ENCODE results near the gene CELSR1. TPM values are rescaled to one million over a fixed set of nuclear protein-coding genes. Genes with fewer than 3 reads are reported as not detected.

CELSR1 gene
- total and polyA plus RNA-seq, 2 of the 13 experiments (the other 11 are each of a cell fraction or from before 2014, with no cell fraction given): 0.78 to 1.8 TPM

- no peak for TF ChIP-seq DZIP1 (CRISPR knock-in tag; IDR thresholded peaks at IDR 0.05)
- no peak for TF ChIP-seq CENPBD1 (CRISPR knock-in tag; IDR thresholded peaks at IDR 0.05; ENCODE audit: borderline replicate concordance, low read depth)
- no peak for TF ChIP-seq RBFOX2 (IDR thresholded peaks at IDR 0.05; ENCODE audit: low read depth, low read length)
- TF ChIP-seq ZSCAN12 (CRISPR knock-in tag; IDR thresholded peaks at IDR 0.05): no peak
- TF ChIP-seq ZC3H13 (CRISPR knock-in tag; IDR thresholded peaks at IDR 0.05): no peak
- no peak for TF ChIP-seq TFAP4 (IDR thresholded peaks at IDR 0.05; ENCODE audit: borderline replicate concordance, low read depth)
- TF ChIP-seq ELF1 (CRISPR knock-in tag; IDR thresholded peaks at IDR 0.05): no peak
- TF ChIP-seq TARDBP (CRISPR knock-in tag; IDR thresholded peaks at IDR 0.05): peak; percentile 55; the same call in 1 of the 2 replicates
- TF ChIP-seq CTCF (CRISPR knock-in tag; IDR thresholded peaks at IDR 0.05): peak; percentile 100
- TF ChIP-seq ZEB1 (IDR thresholded peaks at IDR 0.05; ENCODE audit: insufficient replicate concordance, low read depth): no peak
- no peak for TF ChIP-seq BCL3 (CRISPR knock-in tag; IDR thresholded peaks at IDR 0.05)
- no peak for TF ChIP-seq ZNF318 (CRISPR knock-in tag; IDR thresholded peaks at IDR 0.05)
- no peak for TF ChIP-seq ZNF678 (CRISPR knock-in tag; IDR thresholded peaks at IDR 0.05)
- TF ChIP-seq CHD2 (IDR thresholded peaks at IDR 0.05; ENCODE audit: low read depth, low read length): no peak
These were observed 169.7 kb downstream of the CELSR1 start (continued) for GRCh38 chr22:46367707-46368191.
